Stimulated activated naive B cell treated with anti-CD40 and anti-IgM and Interleukin-4, amounts not matched to agents 10 μg/mL and 1 μg/mL and 100 μg/mL, for 72 hours (primary cell): Measurements from ENCODE around the gene CPZ.
A peak's percentile ranks its signal among the peaks of the same experiment; 100 is the strongest.

Experiments used
- ATAC-seq, 2 donors: fragments of 150-1000 bp; cut with Tn5 transposase; replicated peaks; 2 replicates each; pipeline ENCODE4 v1.10.0; 2021; ENCODE audit warnings: moderate library complexity in 1 of 2
- DNase-seq: peaks from one replicate; pipeline ENCODE4 v3.0.0; 2021
- H3K27ac Mint-ChIP-seq: one replicate; pipeline ENCODE4 v1.8.0; 2022; ENCODE audit warnings: mild to moderate bottlenecking, mixed read lengths
- H3K27me3 Mint-ChIP-seq, 2 donors: one replicate each; pipeline ENCODE4 v1.8.0; 2022; ENCODE audit warnings: mixed read lengths in 2 of 2
- H3K36me3 Mint-ChIP-seq, 2 donors: one replicate each; pipeline ENCODE4 v1.8.0; 2022; ENCODE audit warnings: mixed read lengths in 2 of 2, mild to moderate bottlenecking in 1 of 2
- H3K4me1 Mint-ChIP-seq, 2 donors: one replicate each; pipeline ENCODE4 v1.8.0; 2022; ENCODE audit warnings: mixed read lengths in 2 of 2, mild to moderate bottlenecking in 1 of 2
- H3K4me3 Mint-ChIP-seq, 2 donors: one replicate each; pipeline ENCODE4 v1.8.0; 2022; ENCODE audit warnings: mild to moderate bottlenecking in 2 of 2, mixed read lengths in 2 of 2, moderate library complexity in 1 of 2
- H3K9me3 Mint-ChIP-seq, 2 donors: one replicate each; pipeline ENCODE4 v1.8.0; 2022; ENCODE audit warnings: mixed read lengths in 2 of 2, mild to moderate bottlenecking in 1 of 2

The CPZ gene

DNA sequence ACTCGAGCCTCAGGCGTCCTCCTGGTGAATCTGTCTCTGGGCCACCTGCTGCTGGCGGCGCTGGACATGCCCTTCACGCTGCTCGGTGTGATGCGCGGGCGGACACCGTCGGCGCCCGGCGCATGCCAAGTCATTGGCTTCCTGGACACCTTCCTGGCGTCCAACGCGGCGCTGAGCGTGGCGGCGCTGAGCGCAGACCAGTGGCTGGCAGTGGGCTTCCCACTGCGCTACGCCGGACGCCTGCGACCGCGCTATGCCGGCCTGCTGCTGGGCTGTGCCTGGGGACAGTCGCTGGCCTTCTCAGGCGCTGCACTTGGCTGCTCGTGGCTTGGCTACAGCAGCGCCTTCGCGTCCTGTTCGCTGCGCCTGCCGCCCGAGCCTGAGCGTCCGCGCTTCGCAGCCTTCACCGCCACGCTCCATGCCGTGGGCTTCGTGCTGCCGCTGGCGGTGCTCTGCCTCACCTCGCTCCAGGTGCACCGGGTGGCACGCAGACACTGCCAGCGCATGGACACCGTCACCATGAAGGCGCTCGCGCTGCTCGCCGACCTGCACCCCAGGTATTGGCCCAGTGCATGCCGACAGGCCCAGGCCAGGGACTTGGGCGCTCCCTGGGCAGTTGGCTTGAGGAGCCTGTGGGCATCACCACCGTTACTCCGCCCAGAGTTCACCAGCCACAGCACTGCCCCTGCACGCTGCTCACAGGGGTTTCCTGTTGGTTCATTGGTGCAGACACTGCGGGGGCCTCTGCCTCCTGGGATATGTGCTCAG, 11.3 kb upstream of the CPZ start:
- no peak overlapping the region for H3K4me3 Mint-ChIP-seq
- peaks cover 0 to 2% of the 10 kb centered on the region in 2 donors for H3K9me3 Mint-ChIP-seq
- no peaks in the 10 kb centered on the region for H3K4me1 Mint-ChIP-seq
- H3K36me3 Mint-ChIP-seq: peaks cover 0 to 2% of the 10 kb centered on the region in 2 donors
- H3K27ac Mint-ChIP-seq: no peak overlapping the region
- no peak for ATAC-seq
- DNase-seq: no peak
- H3K27me3 Mint-ChIP-seq: peaks cover 39 to 54% of the 10 kb centered on the region in 2 donors

DNA sequence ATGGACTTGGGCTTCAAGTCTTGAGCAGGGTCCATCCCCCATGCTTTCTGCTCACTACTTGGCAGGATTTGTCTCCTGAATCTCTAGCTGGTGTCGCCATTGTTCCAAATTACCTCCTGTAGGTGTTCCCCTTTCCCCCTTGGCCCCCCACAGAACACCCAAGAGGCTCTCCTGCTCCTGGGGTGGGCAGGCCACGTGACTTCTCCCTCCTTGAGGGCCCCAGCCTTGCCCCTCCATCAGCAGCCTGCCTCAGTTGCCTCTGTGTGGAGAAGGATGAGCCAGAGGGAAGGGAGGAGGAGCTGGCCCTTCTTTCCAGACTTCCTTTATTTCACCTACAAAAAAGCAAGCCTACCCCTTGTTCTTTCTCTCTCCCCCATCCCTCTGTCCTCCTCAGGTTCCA, 10.5 kb upstream of the CPZ start:
- DNase-seq (no peak), ATAC-seq (no peak)
- H3K4me1 Mint-ChIP-seq: no peaks in the 10 kb centered on the region
- H3K27ac Mint-ChIP-seq: no peak overlapping the region
- H3K4me3 Mint-ChIP-seq: no peak overlapping the region
- H3K27me3 Mint-ChIP-seq: peaks cover 40 to 55% of the 10 kb centered on the region in 2 donors
- H3K9me3 Mint-ChIP-seq: peaks cover 0 to 2% of the 10 kb centered on the region in 2 donors
- peaks cover 0 to 2% of the 10 kb centered on the region in 2 donors for H3K36me3 Mint-ChIP-seq

DNA sequence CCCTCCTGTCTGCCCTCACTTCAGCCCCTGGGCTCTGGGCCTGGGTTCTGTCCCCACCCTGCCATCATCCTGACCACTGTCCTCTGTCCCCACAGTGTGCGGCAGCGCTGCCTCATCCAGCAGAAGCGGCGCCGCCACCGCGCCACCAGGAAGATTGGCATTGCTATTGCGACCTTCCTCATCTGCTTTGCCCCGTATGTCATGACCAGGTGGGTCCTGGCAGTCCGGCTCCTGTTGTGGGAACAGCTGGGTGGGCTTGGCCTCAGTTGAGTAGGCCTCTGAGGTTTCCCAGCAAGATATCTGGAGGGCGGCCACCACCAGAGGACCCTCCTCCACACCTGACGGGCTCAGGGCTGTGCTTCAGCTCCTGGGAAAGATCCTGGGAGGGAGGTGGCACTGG, 10.1 kb upstream of the CPZ start:
- ATAC-seq (no peak), DNase-seq (no peak)
- Mint-ChIP-seq H3K27me3 (peaks cover 38 to 52% of the 10 kb centered on the region in 2 donors), H3K4me3 (no peak overlapping the region), H3K9me3 (peaks cover 0 to 2% of the 10 kb centered on the region in 2 donors), H3K27ac (no peak overlapping the region), H3K36me3 (peaks cover 0 to 2% of the 10 kb centered on the region in 2 donors), H3K4me1 (no peaks in the 10 kb centered on the region)

DNA sequence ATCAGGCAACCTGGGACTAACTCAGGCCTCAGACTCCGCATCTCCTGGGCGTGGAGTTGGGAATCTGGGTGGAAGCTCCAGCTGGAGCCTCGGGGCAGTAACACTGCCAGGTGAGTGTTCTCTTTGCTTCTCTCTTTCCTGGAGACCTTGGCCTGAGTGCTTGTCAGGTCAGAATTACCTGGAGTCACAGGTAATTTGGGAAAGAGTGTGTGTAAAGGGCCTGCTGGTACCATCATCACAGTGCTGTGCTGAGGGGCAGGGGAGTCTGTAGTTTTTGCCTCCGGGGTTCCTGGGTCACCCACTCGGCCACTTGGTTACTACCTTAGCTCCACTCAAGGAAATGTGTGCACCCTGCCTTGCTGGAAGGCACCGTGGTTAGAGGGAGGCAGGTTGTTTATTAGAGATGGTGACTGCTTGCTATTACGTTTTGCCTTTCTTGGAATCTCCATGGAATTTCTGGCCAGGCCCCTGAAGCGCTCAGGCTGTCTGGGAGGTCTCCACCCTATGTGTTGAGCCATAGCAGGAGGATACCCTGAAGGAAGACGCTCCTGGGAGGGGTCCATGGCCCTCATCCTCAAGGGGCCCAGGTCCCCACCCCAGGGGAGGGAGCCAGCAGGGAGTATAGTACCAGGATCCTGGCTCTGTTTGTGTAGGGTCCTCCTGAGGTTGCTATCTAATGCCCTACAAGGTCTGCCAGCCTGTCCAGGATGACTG, 9.5 kb upstream of the CPZ start:
- H3K4me1 Mint-ChIP-seq: no peaks in the 10 kb centered on the region
- peaks cover 34 to 52% of the 10 kb centered on the region in 2 donors for H3K27me3 Mint-ChIP-seq
- H3K4me3 Mint-ChIP-seq: no peak overlapping the region
- H3K27ac Mint-ChIP-seq: no peak overlapping the region
- no peak for DNase-seq
- H3K9me3 Mint-ChIP-seq: peaks cover 0 to 2% of the 10 kb centered on the region in 2 donors
- ATAC-seq: no peak
- H3K36me3 Mint-ChIP-seq: peaks cover 0 to 2% of the 10 kb centered on the region in 2 donors

DNA sequence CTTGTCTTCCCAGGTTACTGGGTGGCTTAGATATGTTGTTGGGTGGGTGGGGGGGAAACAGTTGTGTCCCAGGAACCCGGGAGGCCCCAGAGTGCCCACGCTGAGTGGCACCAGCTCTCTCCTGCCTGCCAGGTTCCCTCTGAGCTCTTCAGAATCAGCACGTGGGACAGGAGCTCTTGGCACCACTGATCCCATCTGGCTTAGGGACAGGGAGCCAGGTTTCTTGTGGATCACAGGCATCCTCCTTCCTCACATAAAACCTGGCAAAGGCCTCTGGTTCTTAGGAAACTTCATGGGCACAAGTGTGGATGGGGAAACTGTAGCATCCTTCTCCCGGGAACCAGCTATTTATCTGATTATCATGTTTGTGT, 8.9 kb upstream of the CPZ start:
- Mint-ChIP-seq H3K9me3 (peaks cover 0 to 2% of the 10 kb centered on the region in 2 donors), H3K27me3 (peaks cover 37 to 51% of the 10 kb centered on the region in 2 donors), H3K36me3 (peaks cover 0 to 2% of the 10 kb centered on the region in 2 donors), H3K4me1 (no peaks in the 10 kb centered on the region), H3K4me3 (no peak overlapping the region), H3K27ac (no peak overlapping the region)
- ATAC-seq: no peak
- DNase-seq: no peak

DNA sequence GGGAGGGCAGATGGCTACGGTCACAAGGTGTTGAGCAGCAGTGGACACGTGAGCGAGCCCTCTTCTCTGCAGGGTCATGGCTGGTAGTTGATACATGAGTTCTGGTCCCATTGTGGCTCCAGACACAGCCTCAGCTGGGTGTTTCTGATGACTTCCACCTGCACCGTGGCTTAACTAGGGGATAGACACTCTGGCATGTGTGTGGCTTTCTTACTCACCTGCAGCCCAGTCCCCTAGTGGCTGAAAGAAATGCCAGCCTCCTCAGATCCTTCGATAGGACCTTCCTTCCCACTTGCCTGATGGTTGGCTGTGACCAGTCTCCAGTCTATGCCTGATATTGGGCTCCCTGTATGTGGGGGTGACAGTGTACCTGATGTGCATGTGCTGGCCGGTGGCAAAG, 7.4 kb upstream of the CPZ start:
- Mint-ChIP-seq H3K9me3 (no peaks in the 10 kb centered on the region), H3K36me3 (peaks cover 0 to 2% of the 10 kb centered on the region in 2 donors), H3K27me3 (peaks cover 36 to 39% of the 10 kb centered on the region in 2 donors), H3K4me1 (no peaks in the 10 kb centered on the region), H3K4me3 (no peak overlapping the region), H3K27ac (no peak overlapping the region)
- ATAC-seq (no peak), DNase-seq (no peak)

DNA sequence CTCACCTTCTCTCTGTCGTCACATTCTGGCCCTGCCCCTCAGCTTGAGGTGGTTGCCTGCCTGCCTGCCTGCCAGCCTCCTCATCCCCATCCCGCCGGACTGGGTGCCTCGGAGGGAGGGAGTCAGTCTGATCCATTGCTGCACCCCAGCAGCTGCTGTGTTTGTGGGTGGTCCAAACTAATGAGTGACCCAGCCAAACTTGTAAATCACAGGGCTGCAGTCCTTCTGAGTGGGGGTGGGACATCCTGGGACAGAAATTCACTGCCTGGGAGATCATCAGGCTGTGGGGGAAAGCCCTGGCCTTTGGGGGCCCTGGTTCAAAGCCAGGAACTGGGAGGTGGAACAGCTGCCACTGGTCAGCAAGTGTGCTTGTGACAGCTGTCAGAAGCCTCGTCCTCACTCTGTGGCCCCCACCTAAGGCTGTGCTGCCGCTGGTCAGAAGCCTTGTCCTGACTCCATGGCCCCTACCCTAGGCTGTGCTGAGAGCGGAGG, 6.8 kb upstream of the CPZ start:
- peaks cover 39% of the 10 kb centered on the region in 2 donors for H3K27me3 Mint-ChIP-seq
- no peaks in the 10 kb centered on the region for H3K4me1 Mint-ChIP-seq

DNA sequence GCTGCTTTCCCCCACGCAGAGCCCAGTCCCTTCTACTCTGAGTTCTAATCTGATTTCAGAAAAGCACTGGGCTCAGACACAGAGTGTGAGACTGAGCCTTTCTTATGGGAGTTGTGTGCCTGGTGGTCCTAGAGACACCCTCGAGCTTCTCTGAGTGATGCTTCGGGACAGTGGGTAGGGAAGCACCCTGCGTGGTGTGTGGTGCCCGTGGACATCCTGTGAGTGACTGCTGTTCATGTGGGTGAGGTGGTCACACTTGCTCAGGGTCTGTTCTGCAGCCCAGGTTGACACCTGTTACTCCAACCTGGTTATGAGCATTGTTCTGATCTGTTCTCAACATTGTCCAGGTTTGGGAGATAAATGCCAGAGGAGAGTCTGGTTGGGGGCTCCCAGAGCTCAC, 6.3 kb upstream of the CPZ start:
- Mint-ChIP-seq H3K27ac (no peak overlapping the region), H3K36me3 (peaks cover 0 to 2% of the 10 kb centered on the region in 2 donors), H3K4me1 (no peaks in the 10 kb centered on the region), H3K27me3 (peaks cover 36 to 44% of the 10 kb centered on the region in 2 donors), H3K9me3 (no peaks in the 10 kb centered on the region), H3K4me3 (no peak overlapping the region)
- ATAC-seq (no peak), DNase-seq (no peak)

More for the DNA sequence above, 6.8 kb upstream of the CPZ start:
- ATAC-seq: no peak
- no peak overlapping the region for H3K4me3 Mint-ChIP-seq
- no peak overlapping the region for H3K27ac Mint-ChIP-seq
- H3K9me3 Mint-ChIP-seq: no peaks in the 10 kb centered on the region
- H3K36me3 Mint-ChIP-seq: peaks cover 0 to 2% of the 10 kb centered on the region in 2 donors
- DNase-seq: no peak

DNA sequence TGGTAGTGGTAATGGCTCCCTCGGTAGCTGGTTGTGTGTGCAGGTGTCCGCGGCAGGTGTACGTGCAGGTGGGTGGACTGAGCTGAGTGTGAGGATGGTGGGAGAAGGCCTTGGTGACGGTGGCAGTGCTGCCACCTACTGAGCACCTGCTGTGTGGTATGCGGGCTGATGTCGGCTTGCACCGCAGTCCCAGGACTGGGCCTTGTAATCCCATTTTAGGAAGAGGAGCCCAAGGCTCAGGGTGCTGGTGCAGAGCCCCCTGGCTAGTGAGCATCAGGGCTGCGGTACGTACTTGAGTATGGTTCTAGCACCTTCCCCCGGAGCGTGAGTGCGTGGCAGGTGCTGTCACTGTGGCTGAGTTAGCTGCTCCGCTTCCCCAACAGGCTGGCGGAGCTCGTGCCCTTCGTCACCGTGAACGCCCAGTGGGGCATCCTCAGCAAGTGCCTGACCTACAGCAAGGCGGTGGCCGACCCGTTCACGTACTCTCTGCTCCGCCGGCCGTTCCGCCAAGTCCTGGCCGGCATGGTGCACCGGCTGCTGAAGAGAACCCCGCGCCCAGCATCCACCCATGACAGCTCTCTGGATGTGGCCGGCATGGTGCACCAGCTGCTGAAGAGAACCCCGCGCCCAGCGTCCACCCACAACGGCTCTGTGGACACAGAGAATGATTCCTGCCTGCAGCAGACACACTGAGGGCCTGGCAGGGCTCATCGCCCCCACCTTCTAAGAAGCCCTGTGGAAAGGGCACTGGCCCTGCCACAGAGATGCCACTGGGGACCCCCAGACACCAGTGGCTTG, 5.7 kb upstream of the CPZ start:
- ATAC-seq: peak in 1 of 2 donors; percentile 27
- no peaks in the 10 kb centered on the region for H3K9me3 Mint-ChIP-seq
- DNase-seq: no peak
- no peak overlapping the region for H3K27ac Mint-ChIP-seq
- H3K4me1 Mint-ChIP-seq: no peaks in the 10 kb centered on the region
- H3K36me3 Mint-ChIP-seq: peaks cover 0 to 2% of the 10 kb centered on the region in 2 donors
- H3K4me3 Mint-ChIP-seq: no peak overlapping the region
- H3K27me3 Mint-ChIP-seq: peaks cover 38 to 49% of the 10 kb centered on the region in 2 donors

DNA sequence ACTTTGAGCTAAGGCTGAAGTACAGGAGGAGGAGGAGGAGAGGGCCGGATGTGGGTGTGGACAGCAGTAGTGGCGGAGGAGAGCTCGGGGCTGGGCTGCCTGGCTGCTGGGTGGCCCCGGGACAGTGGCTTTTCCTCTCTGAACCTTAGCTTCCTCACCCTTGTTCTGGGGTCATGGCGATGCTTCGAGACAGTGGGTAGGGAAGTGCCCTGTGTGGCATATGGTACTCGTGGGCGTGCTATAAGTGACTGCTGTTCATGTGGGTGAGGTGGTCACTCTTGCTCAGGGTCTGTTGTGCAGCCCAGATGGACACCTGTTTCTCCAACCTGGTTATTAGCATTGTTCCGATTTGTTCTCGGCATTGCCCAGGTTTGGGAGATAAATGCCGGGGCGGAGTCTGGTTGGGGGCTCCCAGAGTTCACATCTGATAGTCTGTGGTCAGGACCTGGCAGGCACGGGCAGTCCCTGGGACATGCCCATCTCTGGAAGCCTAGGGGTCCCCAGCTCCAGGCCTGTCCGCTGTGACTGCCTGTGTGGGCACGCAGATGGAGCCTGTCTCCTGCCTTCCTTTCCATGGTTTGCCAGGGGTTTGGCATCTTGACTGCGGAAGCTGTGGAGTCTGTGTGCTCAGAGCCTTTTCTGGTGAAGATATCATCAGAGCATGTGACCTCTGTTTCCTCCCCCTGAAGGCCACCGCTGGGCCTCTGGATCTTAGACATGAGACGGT, 4.9 kb upstream of the CPZ start:
- ATAC-seq: no peak
- H3K4me3 Mint-ChIP-seq: no peak overlapping the region
- no peak for DNase-seq
- H3K4me1 Mint-ChIP-seq: no peaks in the 10 kb centered on the region
- H3K9me3 Mint-ChIP-seq: no peaks in the 10 kb centered on the region
- no peaks in the 10 kb centered on the region for H3K36me3 Mint-ChIP-seq
- H3K27ac Mint-ChIP-seq: no peak overlapping the region
- peaks cover 30 to 41% of the 10 kb centered on the region in 2 donors for H3K27me3 Mint-ChIP-seq

DNA sequence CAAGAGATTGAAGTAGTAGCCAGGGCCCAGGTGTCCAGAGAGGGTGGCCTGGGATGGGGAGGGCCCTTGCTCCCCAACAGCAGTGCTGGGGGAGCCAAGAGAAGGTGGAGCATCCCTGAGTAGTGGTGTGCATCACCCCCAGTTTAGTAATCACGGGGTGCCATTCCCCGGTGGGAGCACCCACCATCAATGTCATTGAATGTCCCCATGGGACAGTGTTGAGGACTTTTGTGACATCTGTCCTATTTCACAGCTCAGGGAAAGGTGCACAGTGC, 4.4 kb upstream of the CPZ start:
- H3K4me1 Mint-ChIP-seq: no peaks in the 10 kb centered on the region
- DNase-seq (no peak), ATAC-seq (no peak)
- no peak overlapping the region for H3K4me3 Mint-ChIP-seq
- H3K36me3 Mint-ChIP-seq: no peaks in the 10 kb centered on the region
- no peak overlapping the region for H3K27ac Mint-ChIP-seq
- no peaks in the 10 kb centered on the region for H3K9me3 Mint-ChIP-seq
- peaks cover 34 to 42% of the 10 kb centered on the region in 2 donors for H3K27me3 Mint-ChIP-seq

DNA sequence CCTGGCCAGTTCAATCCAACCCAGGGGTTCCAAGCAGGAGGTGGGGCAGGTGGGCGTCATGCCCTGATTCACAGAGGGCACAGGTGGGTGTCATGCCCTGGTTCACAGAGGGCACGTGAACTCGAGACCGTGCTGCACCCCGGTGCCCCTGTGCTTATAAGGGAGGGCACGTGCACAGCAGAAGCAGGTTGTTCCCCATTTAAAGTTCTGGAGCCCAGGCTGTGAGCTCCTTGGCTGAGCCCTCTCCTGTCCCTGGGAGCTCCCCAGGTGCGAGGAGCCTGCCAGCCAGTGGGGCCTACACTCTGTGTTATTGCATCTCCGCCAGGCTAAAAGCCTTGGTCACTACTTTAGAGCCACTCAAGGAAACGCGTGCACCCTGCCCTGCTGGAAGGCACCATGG, 3.2 kb upstream of the CPZ start:
- Mint-ChIP-seq H3K9me3 (no peaks in the 10 kb centered on the region), H3K4me3 (no peak overlapping the region), H3K27ac (no peak overlapping the region), H3K27me3 (peaks cover 46 to 47% of the 10 kb centered on the region in 2 donors), H3K36me3 (no peaks in the 10 kb centered on the region), H3K4me1 (peaks cover 0 to 2% of the 10 kb centered on the region in 2 donors)
- no peak for DNase-seq
- no peak for ATAC-seq

DNA sequence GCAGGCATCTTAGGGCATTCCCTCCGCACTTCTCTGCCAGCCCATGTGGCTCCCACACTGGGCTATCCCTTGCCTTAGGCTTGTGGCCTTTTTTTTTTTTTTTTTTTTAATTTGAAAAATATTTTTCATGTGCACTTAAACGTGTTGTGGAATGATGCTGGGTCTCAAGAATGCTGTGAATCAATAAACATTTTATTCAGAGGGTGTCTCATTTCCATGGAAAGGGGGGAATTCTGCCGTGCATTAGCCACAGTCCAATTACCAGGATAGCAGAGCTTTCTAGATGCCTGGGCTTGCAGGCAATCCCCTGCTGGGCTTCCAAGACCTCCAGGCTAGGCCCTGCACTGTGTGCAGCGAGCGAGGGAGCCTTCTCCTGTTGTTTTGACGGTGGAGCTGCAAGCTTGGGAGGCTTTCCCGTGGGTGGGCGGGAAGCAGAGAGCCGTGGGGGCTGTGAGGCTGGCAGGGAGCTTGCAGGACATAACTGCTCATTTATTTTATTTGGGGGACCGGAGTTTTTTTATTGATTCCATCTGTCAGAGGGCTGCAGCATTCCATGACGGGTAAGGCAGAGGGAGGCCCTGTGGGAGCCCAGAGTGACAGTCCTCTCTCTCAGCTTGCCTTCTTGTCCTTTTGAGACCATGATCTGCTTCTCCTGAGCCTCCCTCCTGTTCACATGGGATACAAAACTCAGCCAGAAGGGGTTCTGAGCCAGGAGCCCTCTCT, 2.6 kb upstream of the CPZ start:
- H3K27ac Mint-ChIP-seq: no peak overlapping the region
- peaks cover 48 to 49% of the 10 kb centered on the region in 2 donors for H3K27me3 Mint-ChIP-seq
- DNase-seq: no peak
- no peaks in the 10 kb centered on the region for H3K36me3 Mint-ChIP-seq
- ATAC-seq: no peak
- peaks cover 0 to 4% of the 10 kb centered on the region in 2 donors for H3K4me1 Mint-ChIP-seq
- no peaks in the 10 kb centered on the region for H3K9me3 Mint-ChIP-seq
- H3K4me3 Mint-ChIP-seq: no peak overlapping the region
